Stimulated activated CD4-positive, alpha-beta T cell treated with anti-CD3 and anti-CD28 coated beads, Interleukin-12 subunit alpha, Interleukin-12 subunit beta, amount 100 ng/mL, for 48 hours (primary cell): ENCODE data around the gene TNNI3K.

Experiments used
- DNase-seq, 3 donors: peaks; one replicate each; pipeline ENCODE4 v3.0.0-alpha.2; 2020; ENCODE audit warnings: low read depth in 2 of 3, low spot score in 1 of 3

Gene TNNI3K

DNA sequence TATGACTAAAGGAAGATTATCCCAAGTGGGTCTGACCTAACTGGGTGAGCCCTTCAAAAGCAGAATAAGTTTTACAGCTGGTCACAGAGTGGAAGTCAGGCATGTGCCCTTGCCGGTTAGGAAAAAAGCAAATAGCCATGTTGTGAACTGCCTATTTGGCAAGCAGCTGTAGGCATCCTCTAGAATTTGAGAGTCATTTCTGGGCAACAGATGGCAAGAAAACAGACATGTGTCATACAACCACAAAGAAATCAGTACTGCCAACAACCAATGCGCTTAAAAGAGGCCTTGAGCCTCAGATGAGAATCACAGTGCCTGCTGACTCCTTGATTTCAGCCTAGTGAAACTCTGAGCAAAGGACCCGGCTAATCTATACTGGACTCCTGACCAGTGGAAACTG, 250.4 kb downstream of the TNNI3K start:
- DNase-seq: no peak

DNA sequence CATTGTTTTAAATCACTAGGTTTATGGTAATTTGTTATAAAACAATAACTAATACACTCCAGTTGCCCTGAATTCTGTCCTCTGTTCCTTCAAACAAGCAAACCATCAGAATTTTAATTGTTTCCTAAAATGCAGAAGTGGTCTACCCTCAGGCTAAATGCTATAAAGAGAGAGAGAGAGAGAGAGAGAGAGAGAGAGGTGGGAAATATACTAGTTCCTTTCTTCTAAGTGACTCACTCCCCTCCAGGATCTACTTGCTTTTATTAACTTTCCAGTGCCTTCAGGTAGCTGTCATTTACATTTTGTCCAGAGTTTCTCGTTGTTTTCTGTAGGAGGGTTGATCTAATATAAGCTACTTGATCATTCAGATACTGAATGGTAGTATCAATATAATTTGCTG, 250.8 kb downstream of the TNNI3K start:
- no peak for DNase-seq

DNA sequence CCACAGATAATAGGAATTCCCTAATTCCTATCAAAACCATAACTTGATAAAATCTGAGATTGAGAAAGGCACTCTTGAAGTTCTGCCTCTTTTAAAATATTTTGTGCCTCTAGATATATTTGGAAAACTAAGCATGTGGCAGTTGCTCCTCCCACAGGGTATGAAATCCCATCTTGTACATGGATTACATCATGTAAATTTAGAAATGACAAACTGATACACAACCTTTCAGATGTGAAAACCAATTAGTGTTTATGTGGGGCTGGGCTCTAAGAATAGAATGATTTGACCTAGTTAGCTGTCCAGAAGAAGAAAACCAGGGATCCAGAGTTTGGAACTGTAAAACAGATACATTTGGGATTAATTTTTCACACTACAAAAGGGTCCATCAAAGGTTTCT, 261.5 kb downstream of the TNNI3K start:
- no peak for DNase-seq

DNA sequence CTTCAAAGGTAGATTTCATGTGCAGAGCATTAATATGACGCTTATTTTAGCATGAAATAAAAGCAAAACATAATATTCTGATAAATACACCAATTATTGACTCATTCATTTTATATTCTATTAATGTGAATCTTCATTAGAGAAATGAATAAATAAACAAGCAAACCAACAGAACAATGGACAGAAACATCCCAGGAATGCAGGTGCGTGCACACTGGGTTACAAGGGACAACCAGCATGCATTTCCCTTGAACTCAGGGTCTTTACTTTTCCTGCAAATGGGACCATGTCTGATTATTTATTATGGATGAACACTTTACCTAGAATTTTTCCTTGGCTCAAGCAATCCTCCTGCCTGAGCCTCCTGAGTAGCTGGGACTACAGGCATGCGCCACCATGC, 263.7 kb downstream of the TNNI3K start:
- no peak for DNase-seq

DNA sequence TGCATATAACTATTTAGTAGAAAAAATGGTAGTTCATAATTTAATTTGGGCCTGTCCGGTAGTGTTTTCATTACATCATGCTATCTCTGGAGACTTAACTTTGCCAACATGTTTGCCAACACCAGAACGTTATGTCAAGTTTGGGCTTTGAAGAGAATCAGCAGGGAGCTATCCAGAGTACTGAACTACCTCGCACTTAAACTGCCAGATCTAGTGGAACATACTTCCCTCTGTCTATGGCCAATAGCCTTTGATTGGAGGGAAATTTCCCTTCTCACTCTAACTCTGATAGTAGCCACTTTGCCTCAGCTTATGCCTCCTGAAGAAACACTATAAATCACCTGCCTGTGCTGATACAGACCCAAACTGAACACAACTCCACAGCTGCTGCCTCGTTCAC, 267.2 kb downstream of the TNNI3K start:
- DNase-seq: no peak

DNA sequence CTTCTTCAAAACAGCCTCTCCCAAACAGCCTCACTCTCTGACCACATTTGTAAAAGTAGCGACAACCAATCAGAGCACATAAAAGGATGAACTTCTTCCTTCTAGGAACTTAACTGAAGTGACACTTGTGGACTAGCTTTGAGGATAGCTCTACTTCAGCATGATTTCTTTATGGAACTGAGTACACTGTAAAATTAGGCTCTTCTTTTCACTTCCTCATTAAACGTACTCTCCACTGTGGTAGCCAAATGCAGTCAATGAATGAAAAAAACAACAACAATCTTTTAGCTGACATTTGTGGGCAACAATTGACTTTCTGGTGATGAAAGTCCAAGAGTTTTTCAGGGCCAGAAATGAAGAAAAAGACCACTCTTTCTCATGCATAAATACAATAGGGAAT, 267.7 kb downstream of the TNNI3K start:
- DNase-seq: no peak

DNA sequence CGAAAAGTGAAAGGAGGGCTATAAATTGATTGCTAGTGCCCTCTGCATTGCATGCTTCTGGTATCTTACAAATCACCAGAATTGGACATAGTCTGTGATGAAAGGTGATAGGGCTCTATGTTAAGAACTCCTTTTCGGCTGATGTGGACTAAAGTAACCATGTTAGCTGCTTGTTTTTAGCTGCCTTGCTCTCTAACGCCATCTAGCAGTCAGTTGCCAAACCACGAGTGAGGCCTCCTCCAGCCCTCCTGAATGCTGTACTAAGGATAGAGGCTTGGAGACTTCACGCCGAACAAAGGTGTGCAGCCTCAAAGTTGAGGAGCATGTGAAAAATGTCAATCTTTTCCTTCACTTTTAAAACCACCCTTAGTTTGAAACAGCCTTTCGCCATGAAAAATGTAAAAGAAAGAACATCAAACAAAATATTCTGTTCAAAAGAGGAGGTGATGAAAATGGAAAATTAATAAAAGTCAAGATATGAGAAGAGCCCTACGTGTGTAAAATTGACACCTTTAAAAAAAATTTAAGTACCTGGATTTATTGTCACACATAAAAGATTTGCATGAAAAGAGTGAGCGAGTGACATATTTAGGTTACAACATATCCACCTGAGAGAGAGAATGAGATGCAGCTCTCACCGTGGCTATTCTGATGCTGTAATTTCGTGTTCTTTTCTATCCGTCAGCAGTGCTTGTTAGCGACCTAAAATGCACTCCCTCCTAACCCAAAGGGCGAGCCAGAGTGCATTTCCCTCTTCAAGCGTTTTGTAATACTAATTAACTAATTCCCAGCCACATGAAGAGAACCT, 269.1 kb downstream of the TNNI3K start:
- peak; percentile 15 to 44 (median 29) for DNase-seq

DNA sequence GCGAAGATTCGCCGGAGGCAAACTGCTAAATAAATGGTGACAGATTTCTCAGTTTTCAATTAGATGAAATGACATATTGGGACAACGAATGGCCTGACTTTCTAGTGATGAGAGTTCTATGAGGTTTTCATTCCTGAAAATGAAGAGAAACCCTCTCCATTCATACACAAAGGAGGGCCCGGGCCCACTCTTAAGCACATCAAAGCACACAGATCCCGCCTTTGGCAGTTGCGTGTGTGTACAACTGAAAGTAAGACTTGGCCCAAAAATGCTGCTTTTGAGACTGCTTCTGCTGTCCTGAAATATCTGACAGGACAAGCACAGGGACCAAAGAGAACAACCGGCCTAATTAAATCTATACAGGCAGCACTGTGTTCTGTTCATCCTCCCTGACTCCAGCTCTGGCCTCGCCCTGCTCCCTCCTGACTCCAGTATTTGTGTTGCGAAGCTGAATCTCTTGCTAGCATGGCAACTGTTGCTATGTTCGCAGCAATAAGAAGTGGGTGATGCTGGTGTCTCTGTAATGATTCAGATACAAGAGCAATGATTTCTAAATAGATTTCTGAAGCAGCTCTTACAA, 269.8 kb downstream of the TNNI3K start:
- no peak for DNase-seq

DNA sequence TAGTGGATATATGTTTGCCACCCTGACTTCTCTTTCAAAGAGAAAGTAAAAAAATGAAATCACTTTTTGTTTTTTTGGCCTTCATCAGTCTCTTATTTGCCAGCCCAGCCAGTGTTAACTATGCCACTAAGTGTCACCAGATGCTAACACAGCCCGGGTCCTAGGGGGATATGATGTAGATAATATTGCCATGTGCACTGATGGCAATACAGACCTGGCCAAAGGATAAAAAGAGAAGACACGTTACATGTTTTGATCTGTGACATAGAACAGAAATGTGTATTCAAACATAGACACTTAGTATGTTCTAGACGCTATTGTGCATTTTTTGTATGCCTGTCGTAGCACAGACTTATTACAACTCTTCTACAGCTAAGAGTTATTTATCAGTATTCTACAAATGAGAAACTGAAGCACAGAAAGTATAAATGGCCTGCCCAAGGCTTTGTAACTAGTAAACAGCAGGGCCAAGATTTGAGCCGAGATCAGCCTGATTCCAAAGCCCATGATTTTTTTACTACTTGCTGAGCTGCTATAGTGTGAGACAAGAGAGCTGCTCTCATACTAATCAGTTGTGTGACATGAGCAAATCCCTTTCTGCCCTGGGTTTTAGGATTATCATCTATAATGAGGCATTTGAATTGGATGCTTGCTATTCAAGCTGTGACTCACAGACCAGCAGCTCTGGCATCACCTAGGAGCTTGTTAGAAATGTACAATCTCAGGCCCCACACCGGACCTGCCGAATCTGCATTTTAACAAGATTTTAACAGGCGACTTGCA, 270.9 kb downstream of the TNNI3K start:
- no peak for DNase-seq

DNA sequence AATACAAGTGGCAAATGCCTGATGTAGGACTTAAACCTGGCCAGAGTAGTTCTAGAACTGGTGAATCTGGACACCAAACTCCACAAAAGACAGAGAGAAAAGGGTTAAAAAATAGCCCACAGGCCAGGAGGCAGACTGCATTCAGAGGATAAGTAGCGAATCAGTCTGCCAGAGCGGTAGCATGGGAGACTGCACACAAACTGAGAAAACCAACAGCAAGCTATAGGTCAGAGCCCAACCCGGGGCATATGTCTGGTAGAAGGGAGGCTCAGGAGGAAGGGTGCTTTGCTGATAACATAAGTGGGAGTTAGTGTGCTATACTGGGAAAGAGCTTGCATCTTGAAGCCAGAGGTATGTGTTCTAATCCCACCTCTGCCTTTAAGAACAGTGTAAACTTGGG, 273.3 kb downstream of the TNNI3K start:
- DNase-seq: no peak

DNA sequence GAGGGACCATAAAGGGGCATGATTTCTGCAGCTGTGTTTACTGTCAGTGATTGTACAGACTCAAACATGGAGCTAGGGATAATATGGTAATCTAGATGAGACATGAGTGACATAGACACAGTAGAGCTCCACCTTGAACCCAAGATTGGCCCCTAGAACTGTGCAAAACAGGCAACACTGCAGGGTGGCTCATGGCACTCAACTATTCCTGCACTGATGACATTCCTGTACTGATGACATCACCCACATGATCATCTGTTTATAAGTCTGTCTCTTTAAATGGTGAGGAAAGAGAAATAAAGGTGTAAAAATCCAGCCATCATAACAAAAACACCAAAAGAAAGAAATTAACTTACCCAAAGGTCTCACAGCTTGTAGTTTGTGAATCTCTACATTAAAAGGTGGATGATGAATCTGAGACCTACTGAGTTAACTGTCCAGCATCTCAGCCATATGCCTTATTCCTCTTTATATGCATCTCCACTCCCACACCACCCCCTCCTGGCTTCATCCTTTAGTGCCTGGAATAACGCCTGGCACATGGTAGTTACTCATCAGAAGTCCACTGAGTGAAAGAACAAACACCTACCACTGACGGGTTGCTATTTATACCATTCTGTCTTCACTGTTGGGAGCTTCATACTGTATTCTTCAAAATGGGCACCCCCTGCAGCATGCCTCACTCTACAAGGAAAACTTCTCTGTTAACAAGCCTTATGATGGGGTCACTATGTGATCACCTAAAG, 277.2 kb downstream of the TNNI3K start, which contains the start of gene LRRC53:
Gene LRRC53 (minus strand): TSS at position 442 of the 746 bp plus-strand sequence. CDS start 29,262 bp downstream, outside the sequence.
- no peak for DNase-seq

DNA sequence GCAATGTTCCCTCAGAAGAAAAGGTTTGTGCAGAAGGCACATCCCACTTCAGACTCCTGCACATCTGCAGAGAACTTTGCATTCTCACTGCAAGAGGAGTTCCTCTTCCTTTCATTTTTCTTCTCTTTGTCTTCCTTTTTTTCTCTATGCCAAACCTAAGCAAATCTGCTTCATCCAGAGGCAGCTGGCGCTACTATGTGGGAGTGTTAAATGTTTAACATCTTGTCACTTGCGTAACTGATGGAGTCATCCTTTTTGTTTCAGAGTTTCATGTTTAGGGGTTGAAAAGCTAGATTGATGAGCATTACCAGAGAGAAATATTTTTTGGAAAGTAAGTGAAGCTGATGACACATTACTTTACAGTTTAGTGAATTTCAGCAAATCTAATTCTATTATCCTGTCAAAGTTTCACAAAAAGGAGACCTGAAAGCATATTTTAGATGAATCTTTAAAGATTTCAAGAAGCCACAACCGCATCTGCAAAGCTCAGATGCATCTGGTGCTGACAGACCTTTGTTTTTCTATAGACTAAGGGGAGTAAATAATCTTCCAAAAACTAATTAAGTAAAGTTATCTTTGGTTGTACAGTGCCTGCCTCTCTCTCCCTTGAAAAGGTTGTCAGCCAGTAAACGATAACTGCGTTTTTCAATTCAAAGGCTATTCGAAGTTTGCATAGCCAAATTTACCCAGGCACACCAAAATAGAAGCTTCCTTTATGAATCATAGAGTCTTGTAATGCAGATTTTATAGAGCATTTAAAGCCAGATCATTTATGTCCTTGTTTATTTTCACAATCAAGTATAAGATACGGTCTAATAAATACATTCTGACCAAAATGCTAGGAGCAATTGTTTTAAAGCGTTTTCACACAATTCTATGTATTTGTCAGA, 278.5 kb downstream of the TNNI3K start:
- no peak for DNase-seq

DNA sequence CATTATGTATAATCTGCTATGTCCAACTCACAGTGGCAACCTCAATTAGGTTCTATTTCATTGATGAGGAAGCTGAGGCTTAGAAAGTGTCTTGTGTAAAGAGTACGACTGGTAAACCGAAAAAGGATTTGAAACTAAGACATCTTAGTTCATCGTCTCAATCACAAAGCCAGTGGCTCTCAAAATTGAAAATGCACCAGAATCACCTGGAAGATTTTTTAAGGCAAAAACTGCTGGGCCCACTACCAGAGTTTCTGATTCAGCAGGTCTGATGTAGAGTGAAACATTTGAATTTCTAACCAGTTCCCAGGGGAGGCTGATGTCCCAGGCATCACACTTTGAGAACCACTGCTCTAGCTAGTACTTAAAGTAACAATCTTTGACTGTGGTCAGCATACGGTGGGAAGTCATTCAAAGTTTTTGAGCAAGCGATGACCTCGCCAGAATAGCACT, 282.4 kb downstream of the TNNI3K start:
- no peak for DNase-seq

DNA sequence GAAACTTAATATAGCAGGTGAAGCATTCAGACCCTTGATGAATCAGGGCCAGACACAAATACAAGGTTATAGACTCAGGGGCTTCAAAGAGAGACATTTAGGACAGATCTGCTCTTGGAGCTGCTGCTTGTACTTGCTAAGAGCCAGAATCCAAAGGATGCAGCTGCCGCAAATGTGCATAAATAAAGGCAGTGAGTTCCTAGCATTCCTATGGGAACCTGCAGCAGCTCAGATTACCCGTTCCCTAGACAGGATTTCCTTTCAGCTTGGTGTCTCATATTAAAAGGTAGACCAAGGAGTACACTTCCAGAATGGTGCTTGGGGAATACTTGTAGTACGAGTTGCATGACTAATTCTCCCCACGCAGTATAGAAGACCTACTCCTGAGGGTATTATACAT, 287.0 kb downstream of the TNNI3K start:
- DNase-seq: no peak

DNA sequence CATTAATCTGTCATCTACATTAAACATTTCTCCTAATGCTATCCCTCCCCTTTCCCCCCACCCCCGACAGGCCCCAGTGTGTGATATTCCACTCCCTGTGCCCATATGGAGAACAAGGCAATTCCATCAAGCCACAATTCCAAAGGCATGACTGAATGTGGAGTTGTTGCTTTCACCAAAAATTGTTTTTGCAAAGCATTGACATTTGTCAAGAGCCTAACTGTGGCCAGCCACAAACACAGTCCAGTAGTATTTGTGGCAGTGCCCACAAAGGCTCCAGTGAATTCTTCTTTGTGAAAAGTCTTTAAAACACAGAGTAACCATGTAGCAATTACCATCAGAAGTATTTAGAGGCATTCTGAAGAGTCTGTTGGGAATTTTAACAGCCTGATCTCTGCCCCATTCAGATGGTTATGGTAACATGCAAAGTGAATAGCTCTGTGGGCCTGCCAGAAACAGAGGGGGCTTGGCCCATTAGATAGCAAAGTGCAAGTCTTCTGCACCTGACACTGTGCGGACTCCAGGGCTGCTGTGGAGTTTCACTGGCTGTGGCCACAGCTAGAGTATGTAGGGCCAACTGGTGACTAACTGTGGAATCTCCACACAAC, 288.8 kb downstream of the TNNI3K start:
- no peak for DNase-seq

DNA sequence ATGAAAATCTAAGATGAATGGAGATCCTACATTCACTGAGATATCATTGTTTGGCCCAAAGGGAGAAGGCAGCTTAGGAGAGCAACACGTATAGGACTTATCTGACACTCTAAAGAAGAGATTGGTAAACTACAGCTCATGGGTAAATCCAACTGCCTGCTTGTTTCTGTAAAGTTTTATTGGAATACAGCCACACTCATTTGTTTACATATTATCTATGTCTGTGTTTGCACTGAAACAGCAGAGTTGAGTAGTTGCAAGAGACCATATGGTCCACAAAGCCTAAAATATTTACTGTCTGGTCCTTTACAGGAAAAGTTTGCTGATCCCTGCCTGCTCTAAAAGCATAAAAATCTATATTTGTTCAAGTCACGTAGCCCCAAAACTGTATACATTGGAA, 291.5 kb downstream of the TNNI3K start:
- DNase-seq: no peak

DNA sequence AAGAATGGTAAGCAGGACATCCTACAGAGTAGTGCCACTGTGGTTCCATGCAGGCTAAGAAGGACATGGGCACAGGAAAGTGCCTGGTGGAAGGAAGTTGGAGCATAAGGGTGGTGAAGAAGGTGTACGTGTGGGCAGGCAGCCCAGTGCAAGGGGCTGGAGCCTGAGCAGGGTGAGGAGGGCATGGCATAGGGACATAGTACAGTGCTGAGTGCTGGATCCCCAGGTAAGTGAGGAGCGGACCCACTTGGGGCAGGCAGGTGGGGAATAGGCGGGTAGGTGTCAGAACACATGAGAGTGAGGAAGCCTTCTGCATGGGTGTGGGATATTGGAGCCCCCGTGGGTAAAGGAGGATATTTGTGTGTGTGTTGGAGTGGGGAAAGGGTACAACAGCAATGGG, 292.9 kb downstream of the TNNI3K start:
- no peak for DNase-seq

DNA sequence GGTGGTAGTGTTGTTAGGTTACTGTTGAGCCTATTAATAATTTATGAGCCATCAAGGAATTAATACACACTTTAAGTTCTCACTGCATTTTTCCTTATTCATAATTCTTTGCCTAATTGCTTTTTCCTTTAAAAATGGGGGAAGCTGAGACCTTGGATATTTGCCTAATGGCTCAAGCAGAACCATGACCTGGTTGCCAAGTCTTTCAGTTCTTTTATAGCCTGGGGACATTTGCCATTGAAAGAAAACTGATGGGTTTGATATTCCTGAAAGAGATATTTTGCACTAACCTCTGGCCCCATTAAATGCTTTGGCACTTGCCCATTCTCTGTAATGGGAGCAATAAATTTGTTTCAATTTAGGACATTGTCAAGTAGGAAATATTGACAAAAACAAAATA, 295.7 kb downstream of the TNNI3K start:
- DNase-seq: no peak

DNA sequence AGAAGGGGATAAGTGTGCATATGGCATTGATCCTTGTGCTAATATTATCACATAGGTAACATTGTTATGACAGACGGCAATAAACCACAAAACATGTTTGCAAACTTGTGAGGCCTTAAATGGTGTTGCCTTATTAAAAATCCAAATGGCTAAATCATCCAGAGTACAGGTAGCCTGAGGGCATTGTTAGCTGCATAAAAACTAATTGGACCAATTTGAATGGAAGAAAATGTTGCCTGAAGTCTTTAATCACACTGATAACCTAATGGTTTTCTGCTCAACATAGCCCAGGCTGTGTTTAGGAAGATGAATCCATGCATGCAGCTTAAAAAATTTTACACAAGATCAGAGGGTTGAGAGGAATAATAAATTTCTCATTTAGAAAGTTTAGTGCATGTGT, 296.6 kb downstream of the TNNI3K start:
- DNase-seq: no peak

DNA sequence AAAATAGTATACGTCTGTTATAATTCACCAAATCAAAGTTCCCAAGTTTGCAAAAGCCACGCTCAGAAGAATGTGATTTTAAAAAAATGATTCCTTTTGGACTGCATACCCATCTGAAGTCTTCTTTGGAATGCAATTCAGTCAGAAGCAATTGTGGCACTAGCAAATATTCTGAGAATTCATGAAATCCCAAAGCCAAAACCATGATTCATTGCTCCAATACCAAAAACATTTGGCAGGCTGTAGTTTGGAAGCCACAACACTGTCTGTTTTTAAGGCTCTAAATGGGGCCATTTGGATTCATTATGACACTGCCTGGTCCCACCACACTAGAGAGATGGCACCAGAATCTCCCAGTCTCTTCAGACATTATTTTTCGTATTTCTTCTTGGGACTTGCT, 299.1 kb downstream of the TNNI3K start:
- DNase-seq: no peak
